ENCODE measurements around the gene SMR3B. TPM values are rescaled to one million over a fixed set of nuclear protein-coding genes. Genes with fewer than 3 reads are reported as not detected.

The SMR3B gene
- total RNA-seq, 1 donor from 2014 or later, result not detected

DNA sequence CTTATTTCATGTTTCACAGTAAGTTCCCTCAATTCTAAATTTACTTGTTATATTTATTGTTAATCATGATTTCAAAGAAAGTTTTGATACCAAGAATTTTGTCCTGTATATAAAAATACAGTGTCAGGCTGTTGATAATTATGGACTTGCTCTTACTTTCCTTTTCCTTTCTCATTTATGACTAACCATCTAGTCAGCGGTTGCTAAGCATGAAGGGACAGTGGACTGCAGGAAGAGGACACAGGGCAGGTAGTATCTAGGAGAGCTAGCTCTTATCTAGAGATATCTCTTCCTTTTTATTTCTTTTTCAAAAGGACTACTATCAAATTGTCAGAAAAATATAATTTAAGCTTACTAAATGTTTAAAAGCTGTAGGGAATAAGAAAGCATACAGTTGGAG lies 16.4 kb downstream of the SMR3B start:
- Histone ChIP-seq H4K20me1 (ENCODE audit: low read depth) (no peaks in the 10 kb centered on the region), H3F3A (ENCODE audit: low read depth) (no peaks in the 10 kb centered on the region), H3K79me2 (ENCODE audit: low read depth) (no peaks in the 10 kb centered on the region), H2AFZ (replicated peaks) (no peak overlapping the region), H3K4me1 (peaks cover under 1% of the 10 kb centered on the region), H3K9me3 (ENCODE audit: low read depth) (no peaks in the 10 kb centered on the region), H3K4me2 (no peak overlapping the region), H3K4me3 (no peak overlapping the region), H3K9ac (no peak overlapping the region), H3K27me3 (no peaks in the 10 kb centered on the region), H3K27ac (no peak overlapping the region), H3K36me3 (no peaks in the 10 kb centered on the region)
- no peak for TF ChIP-seq EZH2phosphoT487 (IDR thresholded peaks at IDR 0.05)
- Mint-ChIP-seq H3K9me3 (no peaks in the 10 kb centered on the region), H3K36me3 (no peaks in the 10 kb centered on the region), H3K4me3 (no peak overlapping the region), H3K4me1 (no peaks in the 10 kb centered on the region), H3K27ac (no peak overlapping the region), H3K27me3 (ENCODE audit: insufficient read depth, low read depth) (no peaks in the 10 kb centered on the region)
- DNase-seq (ENCODE audit: low spot score), result no peak

DNA sequence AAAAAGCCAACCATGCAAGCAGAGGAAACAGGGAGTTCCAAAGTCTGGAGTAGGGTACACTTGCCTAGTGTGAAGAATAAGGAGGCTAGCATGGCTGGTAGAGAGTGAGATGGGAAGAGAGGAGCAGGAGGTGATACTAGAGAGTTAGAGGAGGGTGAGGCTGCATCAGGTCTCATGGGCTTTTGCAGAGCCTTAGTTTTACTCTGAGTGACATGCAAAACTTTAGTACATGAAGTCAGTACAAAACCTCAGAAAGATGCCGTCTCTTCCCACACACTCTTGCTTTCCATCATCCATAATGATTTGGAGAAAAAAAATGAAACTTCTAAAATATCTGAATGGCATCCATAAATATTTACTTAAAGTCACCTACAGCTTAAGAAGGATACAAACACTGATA lies 19.8 kb downstream of the SMR3B start:
- TF ChIP-seq EZH2phosphoT487 (IDR thresholded peaks at IDR 0.05), result no peak
- Histone ChIP-seq H3K4me2 (no peak overlapping the region), H4K20me1 (ENCODE audit: low read depth) (no peaks in the 10 kb centered on the region)

DNA sequence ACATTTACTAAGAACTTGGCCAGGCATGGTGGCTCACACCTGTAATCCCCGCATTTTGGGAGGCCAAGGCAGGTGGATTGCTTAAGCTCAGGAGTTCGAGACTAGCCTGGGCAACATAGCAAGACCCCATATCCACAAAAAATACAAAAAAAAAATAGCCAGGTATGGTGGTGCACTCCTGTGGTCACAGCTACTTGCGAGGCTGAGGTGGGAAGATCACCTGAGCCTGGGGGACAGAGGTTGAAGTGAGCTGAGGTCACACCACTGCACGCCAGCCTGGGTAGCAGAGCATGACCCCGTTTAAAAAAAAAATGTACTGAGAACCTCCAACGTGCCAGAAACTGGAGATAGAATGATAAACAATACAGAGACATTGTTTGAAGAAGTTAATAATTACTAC lies 22.8 kb downstream of the SMR3B start:
- no peak for DNase-seq (ENCODE audit: low spot score)
- Mint-ChIP-seq H3K9me3 (peaks cover 2% of the 10 kb centered on the region), H3K4me3 (no peak overlapping the region), H3K36me3 (no peaks in the 10 kb centered on the region), H3K27ac (no peak overlapping the region), H3K27me3 (ENCODE audit: insufficient read depth, low read depth) (no peaks in the 10 kb centered on the region), H3K4me1 (no peaks in the 10 kb centered on the region)
- Histone ChIP-seq H4K20me1 (ENCODE audit: low read depth) (no peaks in the 10 kb centered on the region), H3K79me2 (ENCODE audit: low read depth) (no peaks in the 10 kb centered on the region), H3K27ac (no peak overlapping the region), H3K9ac (no peak overlapping the region), H3F3A (ENCODE audit: low read depth) (no peaks in the 10 kb centered on the region), H2AFZ (replicated peaks) (no peak overlapping the region), H3K4me3 (no peak overlapping the region), H3K4me1 (no peaks in the 10 kb centered on the region), H3K36me3 (no peaks in the 10 kb centered on the region), H3K9me3 (ENCODE audit: low read depth) (no peaks in the 10 kb centered on the region), H3K27me3 (no peaks in the 10 kb centered on the region), H3K4me2 (no peak overlapping the region)
- TF ChIP-seq EZH2 (IDR thresholded peaks at IDR 0.05), result no peak
- TF ChIP-seq, protein P1, sequence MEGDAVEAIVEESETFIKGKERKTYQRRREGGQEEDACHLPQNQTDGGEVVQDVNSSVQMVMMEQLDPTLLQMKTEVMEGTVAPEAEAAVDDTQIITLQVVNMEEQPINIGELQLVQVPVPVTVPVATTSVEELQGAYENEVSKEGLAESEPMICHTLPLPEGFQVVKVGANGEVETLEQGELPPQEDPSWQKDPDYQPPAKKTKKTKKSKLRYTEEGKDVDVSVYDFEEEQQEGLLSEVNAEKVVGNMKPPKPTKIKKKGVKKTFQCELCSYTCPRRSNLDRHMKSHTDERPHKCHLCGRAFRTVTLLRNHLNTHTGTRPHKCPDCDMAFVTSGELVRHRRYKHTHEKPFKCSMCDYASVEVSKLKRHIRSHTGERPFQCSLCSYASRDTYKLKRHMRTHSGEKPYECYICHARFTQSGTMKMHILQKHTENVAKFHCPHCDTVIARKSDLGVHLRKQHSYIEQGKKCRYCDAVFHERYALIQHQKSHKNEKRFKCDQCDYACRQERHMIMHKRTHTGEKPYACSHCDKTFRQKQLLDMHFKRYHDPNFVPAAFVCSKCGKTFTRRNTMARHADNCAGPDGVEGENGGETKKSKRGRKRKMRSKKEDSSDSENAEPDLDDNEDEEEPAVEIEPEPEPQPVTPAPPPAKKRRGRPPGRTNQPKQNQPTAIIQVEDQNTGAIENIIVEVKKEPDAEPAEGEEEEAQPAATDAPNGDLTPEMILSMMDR (IDR thresholded peaks at IDR 0.05), result no peak
- TF ChIP-seq EZH2phosphoT487 (IDR thresholded peaks at IDR 0.05), result no peak

More for the DNA sequence above, 19.8 kb downstream of the SMR3B start:
- Histone ChIP-seq H3K9ac (no peak overlapping the region), H3K27me3 (no peaks in the 10 kb centered on the region), H3K4me1 (no peaks in the 10 kb centered on the region), H2AFZ (replicated peaks) (no peak overlapping the region), H3K36me3 (no peaks in the 10 kb centered on the region), H3F3A (ENCODE audit: low read depth) (no peaks in the 10 kb centered on the region), H3K27ac (no peak overlapping the region), H3K9me3 (ENCODE audit: low read depth) (no peaks in the 10 kb centered on the region), H3K4me3 (no peak overlapping the region), H3K79me2 (ENCODE audit: low read depth) (no peaks in the 10 kb centered on the region)
- DNase-seq (ENCODE audit: low spot score), result no peak
- H3K9me3 Mint-ChIP-seq, result no peaks in the 10 kb centered on the region
- H3K4me3 Mint-ChIP-seq, result no peak overlapping the region
- no peaks in the 10 kb centered on the region for H3K27me3 Mint-ChIP-seq (ENCODE audit: insufficient read depth, low read depth)
- no peaks in the 10 kb centered on the region for H3K4me1 Mint-ChIP-seq
- no peaks in the 10 kb centered on the region for H3K36me3 Mint-ChIP-seq
- H3K27ac Mint-ChIP-seq, result no peak overlapping the region

DNA sequence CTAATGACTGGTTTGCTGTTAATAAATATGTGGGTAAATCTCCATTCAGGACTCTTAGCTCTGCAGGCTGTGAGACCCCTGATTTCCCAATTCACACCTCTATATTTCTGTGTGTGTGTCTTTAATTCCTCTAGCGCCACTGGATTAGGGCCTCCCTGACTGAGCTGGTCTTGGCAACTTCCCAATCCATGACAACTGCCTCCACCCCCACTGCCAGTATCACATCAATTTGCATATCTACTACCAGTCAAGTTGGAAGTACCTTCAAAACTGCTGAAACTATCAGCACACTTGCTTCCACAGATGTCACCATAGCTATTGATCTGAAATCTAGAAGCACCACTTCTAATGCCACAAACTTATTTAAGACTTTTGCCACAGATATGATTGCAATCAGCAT lies 42.4 kb downstream of the SMR3B start:
- Mint-ChIP-seq H3K27ac (no peak overlapping the region), H3K36me3 (no peaks in the 10 kb centered on the region), H3K9me3 (peaks cover 14% of the 10 kb centered on the region), H3K4me1 (no peaks in the 10 kb centered on the region), H3K4me3 (no peak overlapping the region), H3K27me3 (ENCODE audit: insufficient read depth, low read depth) (no peaks in the 10 kb centered on the region)
- DNase-seq (ENCODE audit: low spot score), result no peak
- H3K9ac ChIP-seq, result no peak overlapping the region
- no peaks in the 10 kb centered on the region for H3K79me2 ChIP-seq (ENCODE audit: low read depth)
- H3K9me3 ChIP-seq (ENCODE audit: low read depth), result no peaks in the 10 kb centered on the region
- no peak overlapping the region for H3K27ac ChIP-seq
- H3K4me2 ChIP-seq, result no peak overlapping the region
- no peaks in the 10 kb centered on the region for H3F3A ChIP-seq (ENCODE audit: low read depth)
- no peaks in the 10 kb centered on the region for H3K36me3 ChIP-seq
- no peak overlapping the region for H2AFZ ChIP-seq (replicated peaks)
- TF ChIP-seq, protein P1 (IDR thresholded peaks at IDR 0.05), result no peak
- no peak for TF ChIP-seq EZH2 (IDR thresholded peaks at IDR 0.05)
- no peak for TF ChIP-seq EZH2phosphoT487 (IDR thresholded peaks at IDR 0.05)
- H3K4me3 ChIP-seq, result no peak overlapping the region
- no peaks in the 10 kb centered on the region for H4K20me1 ChIP-seq (ENCODE audit: low read depth)
- H3K27me3 ChIP-seq, result no peaks in the 10 kb centered on the region
- H3K4me1 ChIP-seq, result no peaks in the 10 kb centered on the region
